Spleen (tissue), 11 donors: ENCODE measurements around the gene PIM2. TPM values are rescaled to one million over a fixed set of nuclear protein-coding genes. Genes with fewer than 3 reads are reported as not detected.

Experiments used
- DNase-seq: peaks from one replicate; pipeline ENCODE4 v3.0.0-alpha.2; 2020
- H3K27ac ChIP-seq, 8 donors: fragments of 200-600 bp; sonication (generic) in 7 of 8; 1 replicate in 4 of 8; 2 replicates in 4 of 8; pipeline versions ENCODE4 v1.5.0 to v1.8.0; 2016 to 2021; ENCODE audit warnings: inconsistent platforms in 4 of 8, mild to moderate bottlenecking in 4 of 8, moderate library complexity in 1 of 8
- H3K27me3 ChIP-seq, 7 donors: fragments of 200-600 bp; sonication (generic) in 6 of 7; replicated peaks in 1 of 7; 1 replicate in 4 of 7; 2 replicates in 3 of 7; pipeline versions ENCODE4 v1.5.0 to v1.8.0; 2016 to 2021; ENCODE audit warnings: inconsistent platforms in 3 of 7, mild to moderate bottlenecking in 1 of 7
- H3K36me3 ChIP-seq, 6 donors: fragments of 200-600 bp; sonication (generic) in 5 of 6; 1 replicate in 4 of 6; 2 replicates in 2 of 6; pipeline versions ENCODE4 v1.5.0 to v1.8.0; 2016 to 2021; ENCODE audit warnings: inconsistent platforms in 2 of 6
- H3K4me1 ChIP-seq, 6 donors: fragments of 200-600 bp; sonication (generic) in 5 of 6; 1 replicate in 3 of 6; 2 replicates in 3 of 6; pipeline versions ENCODE4 v1.5.0 to v1.8.0; 2016 to 2021; ENCODE audit warnings: inconsistent platforms in 3 of 6
- H3K4me3 ChIP-seq, 8 donors: fragments of 200-600 bp; sonication (generic) in 7 of 8; 1 replicate in 4 of 8; 2 replicates in 4 of 8; pipeline versions ENCODE4 v1.5.0 to v1.8.0; 2016 to 2021; ENCODE audit warnings: inconsistent platforms in 4 of 8, mild to moderate bottlenecking in 4 of 8, moderate library complexity in 2 of 8
- H3K9me3 ChIP-seq, 8 donors: fragments of 200-600 bp; sonication (generic) in 7 of 8; 1 replicate in 4 of 8; 2 replicates in 4 of 8; pipeline versions ENCODE4 v1.5.0 to v1.8.0; 2016 to 2021; ENCODE audit warnings: inconsistent platforms in 4 of 8
- POLR2A ChIP-seq, 3 donors: fragments of 450-650 bp; IDR thresholded peaks; one replicate each; pipeline ENCODE4 v1.5.1; 2017; ENCODE audit warnings: antibody characterized with exemption in 3 of 3, mild to moderate bottlenecking in 1 of 3
- POLR2AphosphoS5 ChIP-seq, 3 donors: sonication (generic); formaldehyde crosslinking; IDR thresholded peaks; one replicate each; pipeline ENCODE4 v1.5.1; 2017; ENCODE audit warnings: antibody characterized with exemption in 3 of 3
- WGBS, 5 donors: extraction: QIAGEN DNeasy Blood & Tissue Kit in 3 of 5; methylation state at CpG; one replicate each; pipeline versions ENCODE4 v1.1.5 to v1.1.7; 2013 to 2018; 5-methylcytosine and 5-hydroxymethylcytosine counted together
- intact Hi-C: fragments of 100-400 bp; cut with DNase I; formaldehyde crosslinking; loops from one replicate; pipeline ENCODE4 v1.15.0; 2023; ENCODE audit warnings: low total_unique reads
- polyA plus RNA-seq, 3 donors: library from polyadenylated mRNA; stranded (reverse); fragments of 200-250 nt; gene quantifications; one replicate each; pipeline ENCODE4 v1.2.1, GENCODE V29; 2013
- total RNA-seq, 7 donors: library from RNA; depleted of rRNA in 3 of 7; stranded (reverse); fragments of >200 nt in 3 of 7; fragmentation: NEBNext Ultra II Directional in 4 of 7; extraction: Animal tissue kit (Norgen Biotek cat#: 25700) in 4 of 7; gene quantifications; one replicate each; pipeline versions ENCODE4 v1.1.0 to v1.2.1, GENCODE V29; 2016 to 2021
- TF ChIP-seq, protein P1 (sequence below), 11 experiments: fragments of 200-600 bp in 7 of 11; fragments of 450-650 bp in 4 of 11; sonication (generic) in 4 of 11; IDR thresholded peaks in 8 of 11; conservative IDR thresholded peaks in 3 of 11; 1 replicate in 7 of 11; 2 replicates in 4 of 11; pipeline versions ENCODE4 v1.4.0 to v1.8.0; 2016 to 2021; ENCODE audit warnings: antibody characterized with exemption in 11 of 11, inconsistent platforms in 4 of 11, mild to moderate bottlenecking in 1 of 11
- donor health status: healthy with polysubstance abuse.
- donor health status: DM: no; HTN: no; CAD: no; lungs with moderate emphysema.
- donor health status: DM: no; HTN: no; CAD: no.
- donor health status: Bipolar disorder and iron deficiency.
- donor health status: healthy.
- donor health status: DM: no; HTN: no; CAD: no.
- donor health status: DM: yes; HTN: yes; CAD: no.

The PIM2 gene
- total and polyA plus RNA-seq, 10 donors, result 54.2 to 220 (median 124) TPM

DNA sequence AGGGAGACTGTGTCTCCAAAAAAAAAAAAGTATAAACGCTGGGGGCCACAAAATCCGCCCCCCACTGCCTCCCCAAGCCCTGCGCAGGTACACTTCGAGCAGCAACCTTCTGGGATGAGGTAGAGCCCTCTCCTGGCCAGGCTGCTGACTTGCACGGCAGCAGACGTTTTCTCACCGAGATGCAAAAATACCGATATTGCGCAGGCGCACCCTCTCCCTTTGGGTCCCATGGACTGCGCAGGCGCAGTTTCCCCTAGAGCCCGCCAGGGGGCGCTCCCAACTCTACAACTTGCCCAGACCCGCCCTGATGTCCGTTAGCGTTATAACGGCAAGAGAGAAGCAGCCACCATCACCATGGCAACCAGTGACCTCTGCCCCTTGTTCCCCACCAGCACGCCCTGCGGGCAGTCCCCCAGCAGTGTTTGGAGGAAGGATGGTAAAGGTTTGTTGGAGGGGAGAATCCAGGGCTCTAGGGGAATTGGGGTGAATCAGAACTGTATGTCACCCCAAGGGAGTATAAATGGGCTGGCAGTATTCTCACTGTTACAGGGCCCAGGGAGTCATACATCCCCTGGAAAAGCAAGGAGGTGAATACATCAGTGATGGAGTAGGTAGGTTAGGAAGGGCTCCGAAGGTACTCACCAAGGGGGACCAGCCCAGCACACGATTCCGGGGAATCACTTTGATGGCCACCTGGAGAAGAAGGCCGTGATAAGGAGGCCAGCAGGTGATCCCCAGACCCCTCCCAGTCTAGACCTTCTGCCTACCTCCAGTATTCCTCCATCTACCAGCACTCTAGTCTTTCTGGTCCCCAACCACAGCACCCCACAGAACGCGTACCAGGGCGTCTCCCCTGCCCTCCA is 1.5 kb downstream of the PIM2 start:
- peaks cover 0 to 50% (median 20%) of the 10 kb centered on the region in 6 donors for H3K36me3 ChIP-seq
- no peaks in the 10 kb centered on the region for H3K27me3 ChIP-seq
- H3K9me3 ChIP-seq, result no peaks in the 10 kb centered on the region
- intact Hi-C loops, result no loop called here
- peak overlapping the region; percentile 55 to 91 (median 67) for H3K4me3 ChIP-seq
- TF ChIP-seq, protein P1, sequence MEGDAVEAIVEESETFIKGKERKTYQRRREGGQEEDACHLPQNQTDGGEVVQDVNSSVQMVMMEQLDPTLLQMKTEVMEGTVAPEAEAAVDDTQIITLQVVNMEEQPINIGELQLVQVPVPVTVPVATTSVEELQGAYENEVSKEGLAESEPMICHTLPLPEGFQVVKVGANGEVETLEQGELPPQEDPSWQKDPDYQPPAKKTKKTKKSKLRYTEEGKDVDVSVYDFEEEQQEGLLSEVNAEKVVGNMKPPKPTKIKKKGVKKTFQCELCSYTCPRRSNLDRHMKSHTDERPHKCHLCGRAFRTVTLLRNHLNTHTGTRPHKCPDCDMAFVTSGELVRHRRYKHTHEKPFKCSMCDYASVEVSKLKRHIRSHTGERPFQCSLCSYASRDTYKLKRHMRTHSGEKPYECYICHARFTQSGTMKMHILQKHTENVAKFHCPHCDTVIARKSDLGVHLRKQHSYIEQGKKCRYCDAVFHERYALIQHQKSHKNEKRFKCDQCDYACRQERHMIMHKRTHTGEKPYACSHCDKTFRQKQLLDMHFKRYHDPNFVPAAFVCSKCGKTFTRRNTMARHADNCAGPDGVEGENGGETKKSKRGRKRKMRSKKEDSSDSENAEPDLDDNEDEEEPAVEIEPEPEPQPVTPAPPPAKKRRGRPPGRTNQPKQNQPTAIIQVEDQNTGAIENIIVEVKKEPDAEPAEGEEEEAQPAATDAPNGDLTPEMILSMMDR (IDR thresholded peaks at IDR 0.05 in 8 of 11, conservative IDR thresholded peaks at IDR 0.05 in 3 of 11), result peak; percentile 97 to 99 (median 98)
- TF ChIP-seq POLR2A (IDR thresholded peaks at IDR 0.05) (no peak), POLR2AphosphoS5 (IDR thresholded peaks at IDR 0.05) (peak; percentile 71 to 78 (median 77))
- peak overlapping the region; percentile 42 to 95 (median 90) for H3K27ac ChIP-seq
- DNase-seq, result peak; percentile 95
- H3K4me1 ChIP-seq, result peaks cover 0 to 84% (median 43%) of the 10 kb centered on the region in 6 donors
- 13 to 42% (median 20%) methylated on average over 11 to 27 of the region's 27 CpGs for WGBS, 5 donors

DNA sequence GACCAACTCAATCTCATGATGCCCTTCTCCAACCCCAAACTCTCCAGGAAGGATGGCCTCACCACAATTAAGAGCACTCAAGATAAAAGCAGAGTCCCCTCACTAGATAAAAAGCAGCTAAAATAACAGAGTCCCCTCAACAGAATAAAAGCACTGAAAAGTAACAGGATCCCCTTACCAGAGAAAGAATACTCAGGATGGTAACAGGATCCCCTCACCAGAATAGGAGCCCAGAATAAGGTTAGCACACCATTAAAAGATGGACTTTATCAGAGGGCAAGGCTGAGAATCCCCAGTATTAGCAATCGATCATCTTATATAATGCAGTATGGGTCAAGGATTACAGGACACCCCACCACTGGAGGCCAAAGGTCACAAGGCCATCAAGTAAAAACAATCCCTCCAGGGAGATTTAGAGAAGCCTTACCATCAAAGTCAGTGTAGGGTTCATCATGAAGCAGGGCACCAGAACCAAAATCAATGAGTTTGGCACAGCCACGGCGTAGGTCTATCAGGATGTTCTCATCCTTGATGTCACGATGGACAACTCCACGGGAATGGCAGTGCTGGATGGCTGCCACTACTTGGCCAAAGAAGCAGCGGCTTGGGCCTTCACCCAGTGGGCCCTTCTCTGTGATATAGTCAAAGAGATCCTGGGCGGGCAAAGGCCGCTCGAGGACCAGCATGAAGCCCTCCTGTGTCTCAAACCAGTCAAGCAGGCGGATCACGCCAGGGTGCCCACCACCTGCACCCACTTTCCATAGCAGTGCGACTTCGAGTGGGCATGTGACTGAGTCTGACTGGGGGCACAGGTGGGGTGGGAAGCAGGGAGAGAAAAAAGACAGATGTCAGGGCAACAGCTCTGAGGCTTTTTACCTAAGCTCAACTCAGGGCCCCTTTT is 4.0 kb downstream of the PIM2 start:
- H3K36me3 ChIP-seq, result peaks cover 0 to 44% (median 20%) of the 10 kb centered on the region in 6 donors
- H3K27me3 ChIP-seq, result no peaks in the 10 kb centered on the region
- H3K9me3 ChIP-seq, result no peaks in the 10 kb centered on the region
- 86 to 100% (median 90%) methylated on average over 1 to 13 of the region's 13 CpGs for WGBS, 5 donors
- no peak for DNase-seq
- peak overlapping the region in 3 of 8 donors; percentile 9 to 91 (median 13) for H3K4me3 ChIP-seq
- H3K4me1 ChIP-seq, result peaks cover 0 to 78% (median 41%) of the 10 kb centered on the region in 6 donors
- TF ChIP-seq, protein P1 (IDR thresholded peaks at IDR 0.05 in 8 of 11, conservative IDR thresholded peaks at IDR 0.05 in 3 of 11), result no peak
- TF ChIP-seq POLR2AphosphoS5 (IDR thresholded peaks at IDR 0.05), result peak; percentile 38 to 54 (median 46)
- no peak for TF ChIP-seq POLR2A (IDR thresholded peaks at IDR 0.05)
- intact Hi-C loops, result no loop called here
- H3K27ac ChIP-seq, result peak overlapping the region in 1 of 8 donors; percentile 8

DNA sequence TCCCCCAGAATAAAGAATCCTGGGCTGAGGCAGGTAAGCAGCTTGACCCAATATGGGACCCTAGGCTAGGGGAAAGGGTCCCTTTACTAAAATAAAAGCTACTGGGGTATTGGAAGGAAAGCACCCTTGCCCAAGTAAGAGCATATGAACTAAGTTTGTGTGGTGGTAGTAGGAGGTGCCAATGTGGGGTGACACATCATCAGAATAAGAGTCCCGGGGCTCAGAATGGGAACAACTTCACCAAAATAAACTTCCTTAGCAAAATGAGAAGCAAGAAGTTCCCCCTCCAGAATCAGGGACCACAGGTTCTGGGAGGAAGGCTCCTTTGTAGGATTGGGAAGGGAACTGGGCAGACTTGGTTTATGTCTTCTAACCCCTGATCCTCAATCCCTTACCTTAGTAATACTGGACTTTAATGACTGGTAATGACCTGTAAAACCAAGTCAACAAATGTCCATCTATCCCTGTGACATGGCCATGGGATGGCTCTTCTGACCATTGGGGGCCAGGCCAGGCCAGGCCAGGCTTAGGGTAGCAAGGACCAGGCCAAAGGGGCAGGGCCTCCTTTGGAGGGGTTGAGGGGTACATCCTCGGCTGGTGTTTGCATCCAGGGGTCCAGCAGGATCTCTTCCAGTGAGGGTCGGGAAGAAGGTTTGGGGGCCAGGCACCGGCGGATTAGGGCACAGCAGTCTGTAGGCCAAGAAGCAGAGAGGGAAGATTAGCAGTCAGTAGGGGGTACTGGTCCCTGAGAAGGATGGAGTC is 5.0 kb downstream of the PIM2 start:
- no peaks in the 10 kb centered on the region for H3K27me3 ChIP-seq
- TF ChIP-seq, protein P1 (IDR thresholded peaks at IDR 0.05 in 8 of 11, conservative IDR thresholded peaks at IDR 0.05 in 3 of 11), result no peak
- TF ChIP-seq POLR2AphosphoS5 (IDR thresholded peaks at IDR 0.05) (peak; percentile 42 to 59 (median 56)), POLR2A (IDR thresholded peaks at IDR 0.05) (no peak)
- H3K27ac ChIP-seq, result no peak overlapping the region
- peak overlapping the region in 1 of 8 donors; percentile 91 for H3K4me3 ChIP-seq
- DNase-seq, result no peak
- no peaks in the 10 kb centered on the region for H3K9me3 ChIP-seq
- peaks cover 0 to 73% (median 41%) of the 10 kb centered on the region in 6 donors for H3K4me1 ChIP-seq
- WGBS, 5 donors, result 75 to 94% (median 82%) methylated on average over 4 to 5 of the region's 5 CpGs
- intact Hi-C loops, result no loop called here
- peaks cover 0 to 51% (median 20%) of the 10 kb centered on the region in 6 donors for H3K36me3 ChIP-seq
